Bone marrow (tissue), 2 donors: ENCODE measurements around the gene GRN.
A peak's percentile ranks its signal among the peaks of the same experiment; 100 is the strongest.
"Not testable (repeated sequence)": the region's sequence is repeated elsewhere in the genome, so short reads cannot be mapped to it uniquely, and the experiment has no call there.

Source experiments
- DNase-seq, 2 donors: peaks; one replicate each; lab custom pipeline; 2025; lab: John Stamatoyannopoulos, UW

GRN gene

GRCh38 chr17:44346064-44346844 lies 1.2 kb downstream of the GRN start:
- no peak for DNase-seq

- DNase-seq = not testable (repeated sequence)
These were observed 2.3 kb downstream of the GRN start for GRCh38 chr17:44347206-44348055.

- peak; percentile 29 to 72 for DNase-seq
These were observed 3.3 kb downstream of the GRN start for GRCh38 chr17:44348234-44348987.

GRCh38 chr17:44348988-44349364 lies 3.9 kb downstream of the GRN start:
- DNase-seq = no peak

- DNase-seq = no peak
These were observed 4.5 kb downstream of the GRN start for GRCh38 chr17:44349553-44350070.

GRCh38 chr17:44350733-44351226 lies 5.7 kb downstream of the GRN start:
- DNase-seq = peak; percentile 26 to 29

GRCh38 chr17:44351464-44351863 lies 6.4 kb downstream of the GRN start:
- DNase-seq = no peak

GRCh38 chr17:44351961-44352827 lies 7.1 kb downstream of the GRN start:
- DNase-seq = no peak

- no peak for DNase-seq
These were observed 7.9 kb downstream of the GRN start for GRCh38 chr17:44352828-44353671.

GRCh38 chr17:44353672-44354331 lies 8.7 kb downstream of the GRN start:
- no peak for DNase-seq

GRCh38 chr17:44354582-44355561 lies 9.8 kb downstream of the GRN start:
- DNase-seq = no peak

GRCh38 chr17:44355642-44356099 lies 10.6 kb downstream of the GRN start:
- no peak for DNase-seq

- DNase-seq = no peak
These were observed 11.1 kb downstream of the GRN start for GRCh38 chr17:44356241-44356640.

- no peak for DNase-seq
These were observed 13.0 kb downstream of the GRN start for GRCh38 chr17:44358066-44358465.

GRCh38 chr17:44359006-44359405 lies 13.9 kb downstream of the GRN start:
- no peak for DNase-seq

- no peak for DNase-seq
These were observed 14.5 kb downstream of the GRN start for GRCh38 chr17:44359458-44360143.

- no peak for DNase-seq
These were observed 15.0 kb downstream of the GRN start for GRCh38 chr17:44360144-44360533.

- DNase-seq = no peak
These were observed 15.7 kb downstream of the GRN start for GRCh38 chr17:44360826-44361225.
